Endothelial cell of umbilical vein (primary cell): ENCODE measurements around the gene AMIGO1. TPM values are rescaled to one million over a fixed set of nuclear protein-coding genes. Genes with fewer than 3 reads are reported as not detected.

Source experiments
- BruUV-seq: library from RNA; stranded (reverse); fragments of 400-500 nt; replicated peaks from 2 replicates; lab custom pipeline; 2021; lab: Mats Ljungman, UMichigan
- CTCF ChIA-PET: fragments of 300-600, 350-600 bp; sonication (Branson Sonifier 250); formaldehyde crosslinking; loops from one replicate; lab custom pipeline; 2021; ENCODE audit warnings: antibody characterized with exemption, inconsistent platforms; lab: Charles Lee
- POLR2A ChIA-PET: fragments of 300-600, 350-600 bp; sonication (Branson Sonifier 250); formaldehyde crosslinking; loops from one replicate; lab custom pipeline; 2021; ENCODE audit warnings: antibody characterized with exemption, inconsistent platforms; lab: Charles Lee
- DNase-seq: peaks from one replicate; pipeline ENCODE4 v3.0.0-alpha.2; 2011; ENCODE audit warnings: low read depth, low spot score
- FAIRE-seq: peaks from 2 replicates; lab custom pipeline; 2011; peaks lifted over from hg19 to GRCh38; lab: Jason Lieb, UNC
- H2AFZ ChIP-seq: 2 replicates; pipeline ENCODE4 v1.6.0; 2012; ENCODE audit warnings: low read depth, low read length, control low read depth, inconsistent platforms
- H3K27ac ChIP-seq: 2 replicates; pipeline ENCODE4 v1.5.1; 2011; ENCODE audit warnings: low read depth, mild to moderate bottlenecking, control low read depth, low read length, moderate library complexity; ENCODE audit not compliant: insufficient read depth
- H3K27me3 ChIP-seq, 2 experiments: 2 replicates each; pipeline versions ENCODE4 v1.6.0 to v1.6.1; 2011; ENCODE audit warnings: low read length in 2 of 2, mixed read lengths in 1 of 2; ENCODE audit not compliant: control insufficient read depth in 2 of 2, insufficient read depth in 2 of 2
- H3K36me3 ChIP-seq, 2 experiments: 2 replicates in 1 of 2; 3 replicates in 1 of 2; pipeline ENCODE4 v1.5.1; 2011; ENCODE audit warnings: low read length in 2 of 2, mild to moderate bottlenecking in 1 of 2, moderate library complexity in 1 of 2; ENCODE audit not compliant: control insufficient read depth in 2 of 2, insufficient read depth in 2 of 2; ENCODE audit errors: extremely low read depth in 1 of 2
- H3K4me1 ChIP-seq: 3 replicates; pipeline ENCODE4 v1.5.1; 2011; ENCODE audit warnings: mild to moderate bottlenecking, low read length; ENCODE audit not compliant: control insufficient read depth, insufficient read depth; ENCODE audit errors: extremely low read depth
- H3K4me2 ChIP-seq: 2 replicates; pipeline ENCODE4 v1.6.1; 2011; ENCODE audit warnings: low read length, control low read depth, mixed read lengths; ENCODE audit not compliant: insufficient read depth
- H3K4me3 ChIP-seq, 3 experiments: fragments of 200-600 bp in 1 of 3; sonication (generic), shearing (Covaris generic) in 1 of 3; replicated peaks in 1 of 3; 2 replicates each; pipeline ENCODE4 v1.5.1; 2011 to 2016; ENCODE audit warnings: control low read depth in 3 of 3, low read length in 3 of 3, mild to moderate bottlenecking in 2 of 3, inconsistent platforms in 1 of 3, low read depth in 1 of 3, moderate library complexity in 1 of 3; ENCODE audit not compliant: insufficient read depth in 1 of 3
- H3K79me2 ChIP-seq: 2 replicates; pipeline ENCODE4 v1.6.0; 2012; ENCODE audit warnings: low read length, inconsistent platforms; ENCODE audit not compliant: control insufficient read depth, insufficient read depth
- H3K9ac ChIP-seq: replicated peaks from 2 replicates; pipeline ENCODE3; 2011; ENCODE audit warnings: low read length, control low read depth; ENCODE audit not compliant: insufficient read depth; ENCODE audit errors: extremely low read depth
- H3K9me1 ChIP-seq: replicated peaks from 3 replicates; pipeline ENCODE4 v1.6.0; 2011; ENCODE audit warnings: mild to moderate bottlenecking, low read length; ENCODE audit not compliant: control insufficient read depth, insufficient read depth; ENCODE audit errors: extremely low read depth
- H3K9me3 ChIP-seq: replicated peaks from 2 replicates; pipeline ENCODE4 v1.5.1; 2012; ENCODE audit warnings: low read length, inconsistent platforms; ENCODE audit not compliant: control insufficient read depth, insufficient read depth
- H4K20me1 ChIP-seq: replicated peaks from 2 replicates; pipeline ENCODE3; 2011; ENCODE audit warnings: mild to moderate bottlenecking, low read length; ENCODE audit not compliant: control insufficient read depth, insufficient read depth; ENCODE audit errors: extremely low read depth
- CTCF ChIP-seq, 2 donors: IDR thresholded peaks; 1 replicate in 1 of 2; 2 replicates in 1 of 2; pipeline ENCODE4 v1.5.1; 2011; ENCODE audit warnings: low read length in 2 of 2, mild to moderate bottlenecking in 2 of 2, moderate library complexity in 2 of 2, control low read depth in 1 of 2, inconsistent platforms in 1 of 2, low read depth in 1 of 2; ENCODE audit not compliant: insufficient read depth in 1 of 2; ENCODE audit errors: extremely low read depth in 1 of 2
- EZH2 ChIP-seq: IDR thresholded peaks from 2 replicates; pipeline ENCODE4 v1.6.1; 2012; ENCODE audit warnings: borderline replicate concordance, low read depth, mild to moderate bottlenecking, moderate library complexity, low read length, inconsistent platforms; ENCODE audit not compliant: severe bottlenecking
- FOS ChIP-seq: IDR thresholded peaks from 2 replicates; pipeline ENCODE4 v1.6.1; 2011; ENCODE audit warnings: mild to moderate bottlenecking, low read length, moderate library complexity, borderline replicate concordance; ENCODE audit not compliant: insufficient read depth
- GATA2 ChIP-seq: IDR thresholded peaks from 2 replicates; pipeline ENCODE4 v1.7.0; 2011; ENCODE audit warnings: low read depth, mild to moderate bottlenecking, moderate library complexity, mixed read lengths, low read length; ENCODE audit not compliant: insufficient read length, insufficient read depth
- JUN ChIP-seq: IDR thresholded peaks from 2 replicates; pipeline ENCODE4 v1.6.1; 2011; ENCODE audit warnings: borderline replicate concordance, low read depth; ENCODE audit not compliant: insufficient read length, insufficient read depth
- MAX ChIP-seq: IDR thresholded peaks from 2 replicates; pipeline ENCODE4 v1.6.1; 2011; ENCODE audit not compliant: insufficient read depth, insufficient read length
- MYC ChIP-seq: IDR thresholded peaks from one replicate; pipeline ENCODE4 v1.6.1; 2011; ENCODE audit warnings: mild to moderate bottlenecking, low read depth, low read length
- POLR2A ChIP-seq: IDR thresholded peaks from 2 replicates; pipeline ENCODE4 v1.6.1; 2012; ENCODE audit warnings: low read depth, mild to moderate bottlenecking, control low read depth, low read length
- POLR2AphosphoS5 ChIP-seq: IDR thresholded peaks from 2 replicates; pipeline ENCODE4 v1.6.1; 2012; ENCODE audit warnings: low read depth, mild to moderate bottlenecking, control low read depth, low read length, moderate library complexity; ENCODE audit not compliant: insufficient read depth
- dilution Hi-C: fragments of 300-500 bp; cut with MboI; formaldehyde crosslinking; loops from one replicate; pipeline ENCODE4 v1.15.0; 2019; ENCODE audit warnings: low sequenced_read_pairs; ENCODE audit not compliant: extremely low pct_ligation_motif_present
- intact Hi-C: fragments of 100-400 bp; cut with micrococcal nuclease; formaldehyde crosslinking; loops from one replicate; pipeline ENCODE4 v1.10.0; 2022
- polyA plus RNA-seq, 4 experiments: library from polyadenylated mRNA; depleted of rRNA in 3 of 4; stranded (reverse) in 3 of 4; unstranded in 1 of 4; fragments of >200 nt; gene quantifications; 2 replicates each; pipeline versions ENCODE4 v1.2.1 to v1.2.3, GENCODE V29; 2011 to 2012; ENCODE audit warnings: missing spikeins in 1 of 4
- total RNA-seq: library from RNA; stranded (reverse); gene quantifications from 2 replicates; pipeline ENCODE4 v1.2.3, GENCODE V29; 2021

The AMIGO1 gene
- total and polyA plus RNA-seq, 2 donors (not counting 3 experiments of a cell fraction or from before 2014, with no cell fraction given), result 0.80 to 0.88 TPM

GRCh38 chr1:109514846-109515245 is 5.3 kb upstream of the AMIGO1 start:
- DNase-seq, result no peak
- BruUV-seq, result no TSS peak
- H3K36me3 ChIP-seq, result no peaks in the 10 kb centered on the region
- H2AFZ ChIP-seq, result no peak overlapping the region
- H3K9me3 ChIP-seq, result no peaks in the 10 kb centered on the region
- no peak overlapping the region for H3K4me2 ChIP-seq
- ChIA-PET CTCF (interaction anchor here (1.2 to 3.2 kb wide), 7 partner anchors 11 to 22 kb away, joined by 4 to 18 read pairs (median 7); partner anchors contain the start of gene CYB561D1), POLR2A (no interaction called here)
- TF ChIP-seq POLR2AphosphoS5 (no peak), CTCF (IDR thresholded peaks at IDR 0.05; ENCODE audit: extremely low read depth in 1 of 2, insufficient read depth in 1 of 2, low read depth in 1 of 2, low read length in 2 of 2) (no peak), FOS (no peak), MAX (no peak), MYC (no peak), JUN (no peak), EZH2 (no peak), GATA2 (no peak), POLR2A (no peak)
- peaks cover 10 to 20% of the 10 kb centered on the region in 2 experiments for H3K27me3 ChIP-seq
- H3K27ac ChIP-seq, result no peak overlapping the region
- dilution Hi-C loops, result no loop called here
- H3K9me1 ChIP-seq, result no peaks in the 10 kb centered on the region
- peaks cover 5% of the 10 kb centered on the region for H3K4me1 ChIP-seq
- no peaks in the 10 kb centered on the region for H3K79me2 ChIP-seq
- H3K9ac ChIP-seq, result no peak overlapping the region
- no peak overlapping the region for H3K4me3 ChIP-seq
- intact Hi-C loops, result no loop called here
- H4K20me1 ChIP-seq, result no peaks in the 10 kb centered on the region
- FAIRE-seq, result no peak
